ENCODE results near the gene KHDRBS2.

Gene KHDRBS2

GRCh38 chr6:62246087-62246486, 39.9 kb downstream of the KHDRBS2 start:
- Histone ChIP-seq H3K36me3 (ENCODE audit: control insufficient read depth in 1 of 2, insufficient read depth in 2 of 2, low read length in 2 of 2) (no peaks in the 10 kb centered on the region), H3K9me3 (ENCODE audit: insufficient read depth, low read depth, low read length) (no peaks in the 10 kb centered on the region), H3K27ac (ENCODE audit: low read depth, low read length) (no peak overlapping the region), H4K91ac (ENCODE audit: low read depth, low read length) (no peak overlapping the region), H3K79me2 (ENCODE audit: control insufficient read depth, insufficient read depth, low read length, poor library complexity) (no peaks in the 10 kb centered on the region), H2AFZ (ENCODE audit: insufficient read depth, low read length, poor library complexity) (no peak overlapping the region), H3K27me3 (ENCODE audit: insufficient read depth, low read length) (no peaks in the 10 kb centered on the region), H3K14ac (ENCODE audit: low read length) (no peak overlapping the region), H3K79me1 (ENCODE audit: low read length) (no peaks in the 10 kb centered on the region), H3K9ac (ENCODE audit: low read length) (no peak overlapping the region), H3K4me3 (ENCODE audit: low read depth, low read length) (no peak overlapping the region), H3K4me2 (ENCODE audit: low read length) (no peak overlapping the region), H4K12ac (ENCODE audit: low read depth, low read length) (no peak overlapping the region), H3K4ac (ENCODE audit: low read depth, low read length) (no peak overlapping the region), H3K18ac (ENCODE audit: low read length) (no peak overlapping the region), H2BK5ac (ENCODE audit: low read depth, low read length, poor library complexity) (no peak overlapping the region), H2BK12ac (ENCODE audit: low read length) (no peak overlapping the region), H2AK5ac (ENCODE audit: low read length) (no peak overlapping the region), H2BK120ac (ENCODE audit: insufficient read depth, low read length, poor library complexity) (no peak overlapping the region), H3K4me1 (ENCODE audit: control insufficient read depth in 1 of 2, insufficient read depth in 2 of 2, low read length in 2 of 2) (no peaks in the 10 kb centered on the region), H3K23ac (ENCODE audit: low read length) (no peak overlapping the region), H4K8ac (ENCODE audit: low read depth, low read length) (no peak overlapping the region)
- no peak for DNase-seq

DNA sequence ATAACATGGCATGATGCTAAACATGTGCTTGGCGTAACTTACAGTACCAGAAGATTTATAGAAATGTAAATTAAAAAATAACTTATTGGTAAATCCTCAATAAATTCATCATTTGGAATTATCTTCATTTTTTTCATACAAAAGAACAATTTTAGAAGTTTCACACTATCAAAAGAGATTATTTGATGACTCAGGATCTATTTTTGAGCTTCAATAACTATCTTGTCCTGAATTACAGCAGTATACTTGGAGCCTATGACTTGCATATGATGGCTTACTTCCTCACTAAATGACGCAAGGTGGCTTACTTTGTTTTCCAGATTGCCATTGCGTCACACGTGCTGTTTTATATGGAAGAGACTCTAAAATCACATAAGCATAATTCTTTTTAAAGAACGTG, 49.2 kb downstream of the KHDRBS2 start:
- Histone ChIP-seq H3K36me3 (ENCODE audit: control insufficient read depth in 1 of 2, insufficient read depth in 2 of 2, low read length in 2 of 2) (no peaks in the 10 kb centered on the region), H2AFZ (ENCODE audit: insufficient read depth, low read length, poor library complexity) (no peak overlapping the region), H4K8ac (ENCODE audit: low read depth, low read length) (no peak overlapping the region), H3K9ac (ENCODE audit: low read length) (no peak overlapping the region), H4K12ac (ENCODE audit: low read depth, low read length) (no peak overlapping the region), H3K14ac (ENCODE audit: low read length) (no peak overlapping the region), H3K9me3 (ENCODE audit: insufficient read depth, low read depth, low read length) (no peaks in the 10 kb centered on the region), H2BK12ac (ENCODE audit: low read length) (no peak overlapping the region), H3K4ac (ENCODE audit: low read depth, low read length) (no peak overlapping the region), H2AK5ac (ENCODE audit: low read length) (no peak overlapping the region), H3K79me1 (ENCODE audit: low read length) (no peaks in the 10 kb centered on the region), H3K27me3 (ENCODE audit: insufficient read depth, low read length) (no peaks in the 10 kb centered on the region), H3K27ac (ENCODE audit: low read depth, low read length) (no peak overlapping the region), H3K4me1 (ENCODE audit: control insufficient read depth in 1 of 2, insufficient read depth in 2 of 2, low read length in 2 of 2) (no peaks in the 10 kb centered on the region), H2BK5ac (ENCODE audit: low read depth, low read length, poor library complexity) (no peak overlapping the region), H2BK120ac (ENCODE audit: insufficient read depth, low read length, poor library complexity) (no peak overlapping the region), H4K91ac (ENCODE audit: low read depth, low read length) (no peak overlapping the region), H3K4me2 (ENCODE audit: low read length) (no peak overlapping the region), H3K23ac (ENCODE audit: low read length) (no peak overlapping the region), H3K18ac (ENCODE audit: low read length) (no peak overlapping the region), H3K4me3 (ENCODE audit: low read depth, low read length) (no peak overlapping the region), H3K79me2 (ENCODE audit: control insufficient read depth, insufficient read depth, low read length, poor library complexity) (no peaks in the 10 kb centered on the region)
- WGBS (ENCODE audit: extremely low coverage, insufficient coverage, insufficient read length): no CpG with 5 or more reads among the region's 5 CpGs
- DNase-seq: no peak

DNA sequence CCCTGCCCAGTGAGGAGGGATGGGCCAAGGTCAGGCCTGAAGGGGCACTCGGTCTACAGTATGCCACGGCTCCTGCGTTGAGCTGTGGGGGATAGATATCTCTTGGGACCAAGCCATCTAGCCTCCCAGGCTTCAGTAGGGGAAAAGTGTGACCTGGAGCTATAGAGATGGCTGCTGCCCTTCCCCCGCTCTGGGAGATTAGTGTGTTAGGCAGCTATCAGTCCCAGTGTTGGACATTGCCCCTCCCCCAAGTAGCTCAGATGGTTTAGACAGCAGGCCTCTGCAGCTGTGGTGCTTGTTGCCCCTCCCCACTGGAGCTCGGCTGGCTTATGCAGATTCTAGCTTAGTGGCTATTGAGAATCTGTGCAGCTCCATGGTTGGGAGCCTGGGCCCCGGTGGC, 56.8 kb downstream of the KHDRBS2 start:
- no peak overlapping the region for H3K4ac ChIP-seq (ENCODE audit: low read depth, low read length)
- H2AK5ac ChIP-seq (ENCODE audit: low read length): no peak overlapping the region
- H2BK12ac ChIP-seq (ENCODE audit: low read length): no peak overlapping the region
- WGBS (ENCODE audit: extremely low coverage, insufficient coverage, insufficient read length): no CpG with 5 or more reads among the region's 6 CpGs
- no peak overlapping the region for H3K4me2 ChIP-seq (ENCODE audit: low read length)
- no peak overlapping the region for H4K8ac ChIP-seq (ENCODE audit: low read depth, low read length)
- H3K27me3 ChIP-seq (ENCODE audit: insufficient read depth, low read length): no peaks in the 10 kb centered on the region
- H4K12ac ChIP-seq (ENCODE audit: low read depth, low read length): no peak overlapping the region
- no peak overlapping the region for H2BK120ac ChIP-seq (ENCODE audit: insufficient read depth, low read length, poor library complexity)
- no peak overlapping the region for H3K18ac ChIP-seq (ENCODE audit: low read length)
- no peaks in the 10 kb centered on the region for H3K4me1 ChIP-seq (ENCODE audit: control insufficient read depth in 1 of 2, insufficient read depth in 2 of 2, low read length in 2 of 2)
- no peak overlapping the region for H2BK5ac ChIP-seq (ENCODE audit: low read depth, low read length, poor library complexity)
- no peaks in the 10 kb centered on the region for H3K79me1 ChIP-seq (ENCODE audit: low read length)
- no peak overlapping the region for H4K91ac ChIP-seq (ENCODE audit: low read depth, low read length)
- no peaks in the 10 kb centered on the region for H3K9me3 ChIP-seq (ENCODE audit: insufficient read depth, low read depth, low read length)
- H3K9ac ChIP-seq (ENCODE audit: low read length): no peak overlapping the region
- H3K79me2 ChIP-seq (ENCODE audit: control insufficient read depth, insufficient read depth, low read length, poor library complexity): no peaks in the 10 kb centered on the region
- no peaks in the 10 kb centered on the region for H3K36me3 ChIP-seq (ENCODE audit: control insufficient read depth in 1 of 2, insufficient read depth in 2 of 2, low read length in 2 of 2)
- no peak overlapping the region for H3K27ac ChIP-seq (ENCODE audit: low read depth, low read length)
- H3K14ac ChIP-seq (ENCODE audit: low read length): no peak overlapping the region
- no peak overlapping the region for H3K23ac ChIP-seq (ENCODE audit: low read length)
- no peak overlapping the region for H2AFZ ChIP-seq (ENCODE audit: insufficient read depth, low read length, poor library complexity)
- no peak for DNase-seq
- no peak overlapping the region for H3K4me3 ChIP-seq (ENCODE audit: low read depth, low read length)

DNA sequence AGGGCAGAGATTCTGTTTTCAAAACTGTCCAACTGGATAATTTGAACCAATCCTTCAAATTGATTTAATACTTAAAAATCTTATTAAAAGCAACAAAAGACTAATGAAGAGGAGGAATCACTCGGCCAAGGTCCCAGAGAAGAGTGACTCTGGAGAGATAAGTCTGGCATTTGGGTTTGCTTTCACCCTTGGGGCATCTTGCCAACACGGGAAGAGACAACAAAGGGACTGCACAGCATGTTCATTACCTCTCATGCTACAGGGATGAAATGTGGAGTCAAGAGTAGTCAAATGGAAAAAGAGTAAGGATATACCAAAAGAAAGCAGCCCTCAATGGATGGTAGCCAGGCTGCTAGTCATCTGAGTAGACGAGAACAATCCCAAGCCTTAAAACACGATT, 68.2 kb downstream of the KHDRBS2 start:
- no CpG with 5 or more reads among the region's 4 CpGs for WGBS (ENCODE audit: extremely low coverage, insufficient coverage, insufficient read length)
- no peaks in the 10 kb centered on the region for H3K79me2 ChIP-seq (ENCODE audit: control insufficient read depth, insufficient read depth, low read length, poor library complexity)

More for the DNA sequence above, 68.2 kb downstream of the KHDRBS2 start:
- no peak for DNase-seq
- Histone ChIP-seq H3K4me2 (ENCODE audit: low read length) (no peak overlapping the region), H4K8ac (ENCODE audit: low read depth, low read length) (no peak overlapping the region), H3K9ac (ENCODE audit: low read length) (no peak overlapping the region), H4K91ac (ENCODE audit: low read depth, low read length) (no peak overlapping the region), H2BK5ac (ENCODE audit: low read depth, low read length, poor library complexity) (no peak overlapping the region), H3K27me3 (ENCODE audit: insufficient read depth, low read length) (no peaks in the 10 kb centered on the region), H3K14ac (ENCODE audit: low read length) (no peak overlapping the region), H3K4me1 (ENCODE audit: control insufficient read depth in 1 of 2, insufficient read depth in 2 of 2, low read length in 2 of 2) (no peaks in the 10 kb centered on the region), H2BK12ac (ENCODE audit: low read length) (no peak overlapping the region), H3K4ac (ENCODE audit: low read depth, low read length) (no peak overlapping the region), H3K4me3 (ENCODE audit: low read depth, low read length) (no peak overlapping the region), H3K23ac (ENCODE audit: low read length) (no peak overlapping the region), H2AFZ (ENCODE audit: insufficient read depth, low read length, poor library complexity) (no peak overlapping the region), H3K9me3 (ENCODE audit: insufficient read depth, low read depth, low read length) (no peaks in the 10 kb centered on the region), H4K12ac (ENCODE audit: low read depth, low read length) (no peak overlapping the region), H3K36me3 (ENCODE audit: control insufficient read depth in 1 of 2, insufficient read depth in 2 of 2, low read length in 2 of 2) (no peaks in the 10 kb centered on the region), H3K27ac (ENCODE audit: low read depth, low read length) (no peak overlapping the region), H3K79me1 (ENCODE audit: low read length) (no peaks in the 10 kb centered on the region), H3K18ac (ENCODE audit: low read length) (no peak overlapping the region), H2AK5ac (ENCODE audit: low read length) (no peak overlapping the region), H2BK120ac (ENCODE audit: insufficient read depth, low read length, poor library complexity) (no peak overlapping the region)

Measured in trophoblast cell (in vitro differentiated cells and primary cell).